Activated CD8-positive, alpha-beta memory T cell treated with anti-CD3 and anti-CD28 coated beads for 1 hour (primary cell): ENCODE measurements around the gene IL2.

Experiments used
- DNase-seq, 2 donors: peaks; one replicate each; pipeline ENCODE4 v3.0.0-alpha.2; 2020; ENCODE audit warnings: low read depth in 1 of 2; ENCODE audit errors: extremely low read depth in 1 of 2

The IL2 gene

GRCh38 chr4:122456231-122457116 lies at the start of gene IL2:
TSS of gene IL2 (minus strand) at chr4:122456725. CDS start at chr4:122456440, 285 bp downstream.
- DNase-seq, result no peak

- DNase-seq, result no peak
Observed at GRCh38 chr4:122503214-122503613, 46.7 kb upstream of the IL2 start.

- no peak for DNase-seq
Observed at GRCh38 chr4:122500852-122501501, 44.5 kb upstream of the IL2 start.

GRCh38 chr4:122489061-122489460 lies 32.5 kb upstream of the IL2 start:
- no peak for DNase-seq

GRCh38 chr4:122483481-122483880 lies 27.0 kb upstream of the IL2 start:
- DNase-seq, result no peak

- DNase-seq, result no peak
Observed at GRCh38 chr4:122481766-122482405, 25.4 kb upstream of the IL2 start.

GRCh38 chr4:122480655-122481487 lies 24.3 kb upstream of the IL2 start:
- no peak for DNase-seq

- no peak for DNase-seq
Observed at GRCh38 chr4:122479935-122480416, 23.5 kb upstream of the IL2 start.

GRCh38 chr4:122476745-122477144 lies 20.2 kb upstream of the IL2 start:
- no peak for DNase-seq

GRCh38 chr4:122476126-122476525 lies 19.6 kb upstream of the IL2 start:
- DNase-seq, result no peak

- DNase-seq, result no peak
Observed at GRCh38 chr4:122475233-122475632, 18.7 kb upstream of the IL2 start.

- no peak for DNase-seq
Observed at GRCh38 chr4:122469457-122469856, 12.9 kb upstream of the IL2 start.

- DNase-seq, result peak in 1 of 2 donors; percentile 1
Observed at GRCh38 chr4:122458625-122459024, 2.1 kb upstream of the IL2 start.

GRCh38 chr4:122453384-122453995 lies 3.0 kb downstream of the IL2 start:
- DNase-seq, result no peak

GRCh38 chr4:122450847-122451246 lies 5.7 kb downstream of the IL2 start:
- no peak for DNase-seq

- DNase-seq, result no peak
Observed at GRCh38 chr4:122434285-122434684, 22.2 kb downstream of the IL2 start.

- no peak for DNase-seq
Observed at GRCh38 chr4:122431351-122431750, 25.2 kb downstream of the IL2 start.

- DNase-seq, result no peak
Observed at GRCh38 chr4:122423246-122423645, 33.3 kb downstream of the IL2 start.

GRCh38 chr4:122412547-122412946 lies 44.0 kb downstream of the IL2 start:
- no peak for DNase-seq

- no peak for DNase-seq
Observed at GRCh38 chr4:122403861-122404260, 52.7 kb downstream of the IL2 start.
